PFSK-1 (cell line): Measurements from ENCODE around the gene CTNNAL1. TPM values are rescaled to one million over a fixed set of nuclear protein-coding genes. Genes with fewer than 3 reads are reported as not detected.

Source experiments
- FOXP2 ChIP-seq: optimal IDR thresholded peaks from 2 replicates; pipeline ENCODE3; 2011; ENCODE audit warnings: borderline replicate concordance, control low read depth, inconsistent platforms; ENCODE audit not compliant: insufficient read depth; ENCODE audit errors: extremely low read length, extremely low read depth
- POLR2AphosphoS5 ChIP-seq: IDR thresholded peaks from 2 replicates; pipeline ENCODE4 v1.6.1; 2012; ENCODE audit warnings: low read depth, mild to moderate bottlenecking, control low read depth, low read length, moderate library complexity
- SIN3A ChIP-seq: IDR thresholded peaks from 2 replicates; pipeline ENCODE4 v1.6.1; 2012; ENCODE audit warnings: mild to moderate bottlenecking, low read length, moderate library complexity, borderline replicate concordance; ENCODE audit not compliant: insufficient read depth
- TAF1 ChIP-seq: IDR thresholded peaks from 2 replicates; pipeline ENCODE4 v1.6.1; 2012; ENCODE audit warnings: low read length, control low read depth, borderline replicate concordance; ENCODE audit not compliant: insufficient read depth
- polyA plus RNA-seq: library from polyadenylated mRNA; unstranded; fragments of >200 nt; gene quantifications from one replicate; pipeline ENCODE4 v1.2.1, GENCODE V29; 2012; ENCODE audit warnings: low read depth, missing spikeins; ENCODE audit not compliant: insufficient read length
- TF ChIP-seq, protein P1 (sequence below), 2 experiments: IDR thresholded peaks; 2 replicates each; pipeline versions ENCODE4 v1.6.1 to v1.8.0; 2011 to 2012; ENCODE audit warnings: low read depth in 2 of 2, low read length in 2 of 2, control low read depth in 1 of 2, inconsistent platforms in 1 of 2, mild to moderate bottlenecking in 1 of 2, moderate library complexity in 1 of 2; ENCODE audit not compliant: insufficient read depth in 1 of 2

Gene CTNNAL1, protein sequence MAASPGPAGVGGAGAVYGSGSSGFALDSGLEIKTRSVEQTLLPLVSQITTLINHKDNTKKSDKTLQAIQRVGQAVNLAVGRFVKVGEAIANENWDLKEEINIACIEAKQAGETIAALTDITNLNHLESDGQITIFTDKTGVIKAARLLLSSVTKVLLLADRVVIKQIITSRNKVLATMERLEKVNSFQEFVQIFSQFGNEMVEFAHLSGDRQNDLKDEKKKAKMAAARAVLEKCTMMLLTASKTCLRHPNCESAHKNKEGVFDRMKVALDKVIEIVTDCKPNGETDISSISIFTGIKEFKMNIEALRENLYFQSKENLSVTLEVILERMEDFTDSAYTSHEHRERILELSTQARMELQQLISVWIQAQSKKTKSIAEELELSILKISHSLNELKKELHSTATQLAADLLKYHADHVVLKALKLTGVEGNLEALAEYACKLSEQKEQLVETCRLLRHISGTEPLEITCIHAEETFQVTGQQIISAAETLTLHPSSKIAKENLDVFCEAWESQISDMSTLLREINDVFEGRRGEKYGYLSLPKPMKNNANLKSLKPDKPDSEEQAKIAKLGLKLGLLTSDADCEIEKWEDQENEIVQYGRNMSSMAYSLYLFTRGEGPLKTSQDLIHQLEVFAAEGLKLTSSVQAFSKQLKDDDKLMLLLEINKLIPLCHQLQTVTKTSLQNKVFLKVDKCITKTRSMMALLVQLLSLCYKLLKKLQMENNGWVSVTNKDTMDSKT
- polyA plus RNA-seq, result 23.6 TPM

DNA sequence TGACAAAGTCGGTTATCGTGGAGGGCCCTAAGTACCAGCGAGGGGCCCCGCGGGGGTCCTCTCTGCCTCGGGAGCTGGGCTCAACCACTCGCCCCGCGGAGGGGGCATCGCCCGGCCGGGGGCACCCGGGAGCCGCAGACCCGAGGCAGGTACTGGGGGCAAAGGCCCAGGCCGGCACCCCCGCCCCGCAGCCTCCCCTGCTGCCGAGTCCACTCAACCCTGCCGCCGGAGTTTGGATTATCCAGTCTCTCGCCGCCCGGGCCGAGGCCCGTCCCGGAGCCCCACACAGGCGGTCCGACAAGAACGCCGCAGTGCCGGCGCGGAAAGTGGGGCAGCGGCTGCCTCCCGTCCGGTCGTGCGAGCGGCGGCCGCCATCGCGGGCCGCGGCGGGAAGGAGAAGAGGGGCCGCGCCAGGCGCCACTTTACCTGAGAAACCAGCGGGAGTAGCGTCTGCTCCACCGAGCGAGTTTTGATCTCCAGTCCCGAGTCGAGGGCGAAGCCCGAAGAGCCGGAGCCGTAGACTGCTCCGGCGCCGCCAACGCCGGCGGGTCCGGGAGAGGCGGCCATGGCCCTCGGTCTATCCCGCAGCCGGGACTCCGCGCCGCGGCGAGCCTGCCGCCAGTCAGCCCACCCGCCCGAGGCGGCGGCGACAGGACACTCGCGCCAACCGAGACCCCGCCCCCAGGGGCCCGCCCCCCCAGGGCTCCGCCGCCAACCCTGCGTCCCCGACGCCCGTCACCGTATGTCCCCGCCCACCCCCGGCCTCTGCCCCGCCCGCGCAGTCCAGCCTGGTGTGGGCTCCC is at the start of gene CTNNAL1:
Gene CTNNAL1, minus strand, starts transcription at position 624 of the 803 bp plus-strand sequence. Its CDS starts 57 bp downstream, at position 567.
- TF ChIP-seq, protein P1, sequence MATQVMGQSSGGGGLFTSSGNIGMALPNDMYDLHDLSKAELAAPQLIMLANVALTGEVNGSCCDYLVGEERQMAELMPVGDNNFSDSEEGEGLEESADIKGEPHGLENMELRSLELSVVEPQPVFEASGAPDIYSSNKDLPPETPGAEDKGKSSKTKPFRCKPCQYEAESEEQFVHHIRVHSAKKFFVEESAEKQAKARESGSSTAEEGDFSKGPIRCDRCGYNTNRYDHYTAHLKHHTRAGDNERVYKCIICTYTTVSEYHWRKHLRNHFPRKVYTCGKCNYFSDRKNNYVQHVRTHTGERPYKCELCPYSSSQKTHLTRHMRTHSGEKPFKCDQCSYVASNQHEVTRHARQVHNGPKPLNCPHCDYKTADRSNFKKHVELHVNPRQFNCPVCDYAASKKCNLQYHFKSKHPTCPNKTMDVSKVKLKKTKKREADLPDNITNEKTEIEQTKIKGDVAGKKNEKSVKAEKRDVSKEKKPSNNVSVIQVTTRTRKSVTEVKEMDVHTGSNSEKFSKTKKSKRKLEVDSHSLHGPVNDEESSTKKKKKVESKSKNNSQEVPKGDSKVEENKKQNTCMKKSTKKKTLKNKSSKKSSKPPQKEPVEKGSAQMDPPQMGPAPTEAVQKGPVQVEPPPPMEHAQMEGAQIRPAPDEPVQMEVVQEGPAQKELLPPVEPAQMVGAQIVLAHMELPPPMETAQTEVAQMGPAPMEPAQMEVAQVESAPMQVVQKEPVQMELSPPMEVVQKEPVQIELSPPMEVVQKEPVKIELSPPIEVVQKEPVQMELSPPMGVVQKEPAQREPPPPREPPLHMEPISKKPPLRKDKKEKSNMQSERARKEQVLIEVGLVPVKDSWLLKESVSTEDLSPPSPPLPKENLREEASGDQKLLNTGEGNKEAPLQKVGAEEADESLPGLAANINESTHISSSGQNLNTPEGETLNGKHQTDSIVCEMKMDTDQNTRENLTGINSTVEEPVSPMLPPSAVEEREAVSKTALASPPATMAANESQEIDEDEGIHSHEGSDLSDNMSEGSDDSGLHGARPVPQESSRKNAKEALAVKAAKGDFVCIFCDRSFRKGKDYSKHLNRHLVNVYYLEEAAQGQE (IDR thresholded peaks at IDR 0.05; ENCODE audit: insufficient read depth in 1 of 2, low read depth in 2 of 2, low read length in 2 of 2), result no peak
- TF ChIP-seq TAF1 (peak; percentile 43; the same call in 1 of the 2 replicates), FOXP2 (peak; percentile 56), POLR2AphosphoS5 (peak; percentile 65), SIN3A (no peak)

DNA sequence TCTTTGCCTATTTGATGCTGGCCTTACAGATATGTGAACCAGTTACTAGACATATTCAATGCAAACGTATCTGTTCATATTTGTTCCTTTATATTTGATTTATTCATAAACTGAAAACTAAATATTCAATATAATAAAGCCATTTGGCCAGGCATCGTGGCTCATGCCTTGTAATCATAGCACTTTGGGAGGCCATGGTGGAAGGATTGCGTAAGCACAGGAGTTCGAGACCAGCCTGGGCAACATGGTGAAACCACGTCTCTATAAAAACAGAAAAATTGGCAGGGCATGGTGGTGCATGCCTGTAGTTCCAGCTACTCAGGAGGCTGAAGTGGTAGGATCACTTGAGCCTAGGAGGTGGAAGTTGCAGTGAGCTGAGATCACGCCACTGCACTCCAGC is 49.2 kb upstream of the CTNNAL1 start:
- no peak for TF ChIP-seq TAF1
- no peak for TF ChIP-seq SIN3A
- TF ChIP-seq POLR2AphosphoS5, result no peak
- no peak for TF ChIP-seq FOXP2
- TF ChIP-seq, protein P1 (IDR thresholded peaks at IDR 0.05; ENCODE audit: insufficient read depth in 1 of 2, low read depth in 2 of 2, low read length in 2 of 2), result no peak

DNA sequence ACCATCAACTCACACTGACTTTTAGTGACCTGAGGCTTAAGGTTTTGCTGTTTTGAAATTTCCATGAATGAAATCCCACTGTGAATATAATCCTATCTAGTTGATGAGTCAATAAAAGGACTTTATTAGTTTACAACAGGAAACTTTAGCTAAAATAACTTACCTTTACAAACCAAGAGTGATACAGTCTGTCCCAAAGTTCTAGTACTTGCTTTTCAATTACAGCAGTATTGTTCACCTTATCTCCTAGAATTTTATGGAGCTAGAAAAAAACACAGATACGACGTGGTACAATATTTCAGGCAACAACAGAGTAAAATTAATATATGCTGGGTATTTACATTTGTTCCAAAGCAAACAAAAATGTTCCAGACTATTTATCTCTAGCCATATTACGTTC is 46.9 kb upstream of the CTNNAL1 start:
- TF ChIP-seq TAF1, result no peak
- TF ChIP-seq POLR2AphosphoS5, result no peak
- no peak for TF ChIP-seq SIN3A

DNA sequence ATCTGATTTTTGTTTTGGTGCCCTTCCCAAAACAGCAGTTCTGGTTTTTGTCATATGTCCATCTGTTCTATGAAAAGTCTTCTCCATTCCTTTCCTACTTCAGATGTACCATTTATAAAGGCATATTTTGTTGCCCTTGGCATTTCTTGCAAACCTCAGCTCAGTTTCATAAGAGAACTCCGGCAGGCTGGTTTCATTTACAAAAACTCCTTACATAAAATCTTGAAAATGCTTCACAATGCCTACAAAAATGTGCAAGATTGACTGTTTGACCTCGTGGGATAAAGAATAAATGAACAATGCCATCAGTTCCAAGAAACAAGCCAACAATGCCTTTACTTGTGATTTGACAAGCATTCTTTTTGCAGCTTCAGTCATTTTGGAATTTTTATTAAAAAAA is 39.1 kb upstream of the CTNNAL1 start:
- TF ChIP-seq SIN3A (no peak), FOXP2 (no peak), TAF1 (no peak), POLR2AphosphoS5 (no peak)
- TF ChIP-seq, protein P1 (IDR thresholded peaks at IDR 0.05; ENCODE audit: insufficient read depth in 1 of 2, low read depth in 2 of 2, low read length in 2 of 2), result no peak

DNA sequence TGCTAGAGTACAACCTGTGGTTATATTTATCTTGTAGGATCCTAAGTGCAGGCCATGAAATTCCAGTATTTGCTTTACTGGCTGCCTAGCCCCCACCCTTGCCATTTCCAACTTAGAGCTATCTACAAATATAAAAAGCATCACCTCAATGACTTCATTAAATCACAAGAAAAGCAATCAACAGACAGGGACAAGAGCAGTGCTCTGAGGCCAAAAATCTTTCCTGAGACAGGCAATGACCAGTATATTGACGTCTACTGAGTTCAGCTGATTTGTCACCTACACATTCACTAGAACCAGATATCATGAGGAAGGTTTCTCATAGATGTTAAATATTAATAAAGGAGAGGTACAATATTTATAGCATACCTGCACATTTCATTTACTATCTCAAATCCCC is 38.4 kb upstream of the CTNNAL1 start:
- TF ChIP-seq TAF1 (no peak), FOXP2 (no peak), POLR2AphosphoS5 (no peak), SIN3A (no peak)
- TF ChIP-seq, protein P1 (IDR thresholded peaks at IDR 0.05; ENCODE audit: insufficient read depth in 1 of 2, low read depth in 2 of 2, low read length in 2 of 2), result no peak
